Epithelial cell of esophagus (primary cell): ENCODE measurements around the gene SCAPER.
"Not testable (repeated sequence)": the region's sequence is repeated elsewhere in the genome, so short reads cannot be mapped to it uniquely, and the experiment has no call there.

Experiments
- DNase-seq: peaks from one replicate; pipeline ENCODE4 v3.0.0; 2010; ENCODE audit warnings: low read depth
- H3K4me3 ChIP-seq: 2 replicates; pipeline ENCODE4 v1.5.1; 2011; ENCODE audit warnings: mild to moderate bottlenecking, low read length, control low read depth
- TF ChIP-seq, protein P1 (sequence below): IDR thresholded peaks from 2 replicates; pipeline ENCODE4 v1.5.1; 2011; ENCODE audit warnings: low read depth, mild to moderate bottlenecking, low read length, control low read depth, inconsistent platforms; ENCODE audit not compliant: insufficient read depth; ENCODE audit errors: missing control alignments

The SCAPER gene

GRCh38 chr15:76440441-76440840 lies 464.7 kb downstream of the SCAPER start:
- no peak for DNase-seq
- TF ChIP-seq, protein P1, sequence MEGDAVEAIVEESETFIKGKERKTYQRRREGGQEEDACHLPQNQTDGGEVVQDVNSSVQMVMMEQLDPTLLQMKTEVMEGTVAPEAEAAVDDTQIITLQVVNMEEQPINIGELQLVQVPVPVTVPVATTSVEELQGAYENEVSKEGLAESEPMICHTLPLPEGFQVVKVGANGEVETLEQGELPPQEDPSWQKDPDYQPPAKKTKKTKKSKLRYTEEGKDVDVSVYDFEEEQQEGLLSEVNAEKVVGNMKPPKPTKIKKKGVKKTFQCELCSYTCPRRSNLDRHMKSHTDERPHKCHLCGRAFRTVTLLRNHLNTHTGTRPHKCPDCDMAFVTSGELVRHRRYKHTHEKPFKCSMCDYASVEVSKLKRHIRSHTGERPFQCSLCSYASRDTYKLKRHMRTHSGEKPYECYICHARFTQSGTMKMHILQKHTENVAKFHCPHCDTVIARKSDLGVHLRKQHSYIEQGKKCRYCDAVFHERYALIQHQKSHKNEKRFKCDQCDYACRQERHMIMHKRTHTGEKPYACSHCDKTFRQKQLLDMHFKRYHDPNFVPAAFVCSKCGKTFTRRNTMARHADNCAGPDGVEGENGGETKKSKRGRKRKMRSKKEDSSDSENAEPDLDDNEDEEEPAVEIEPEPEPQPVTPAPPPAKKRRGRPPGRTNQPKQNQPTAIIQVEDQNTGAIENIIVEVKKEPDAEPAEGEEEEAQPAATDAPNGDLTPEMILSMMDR = no peak

GRCh38 chr15:76439542-76439941 lies 465.6 kb downstream of the SCAPER start:
- H3K4me3 ChIP-seq = no peak overlapping the region
- TF ChIP-seq, protein P1 = no peak
- no peak for DNase-seq

More at GRCh38 chr15:76440441-76440840, 464.7 kb downstream of the SCAPER start:
- no peak overlapping the region for H3K4me3 ChIP-seq

DNA sequence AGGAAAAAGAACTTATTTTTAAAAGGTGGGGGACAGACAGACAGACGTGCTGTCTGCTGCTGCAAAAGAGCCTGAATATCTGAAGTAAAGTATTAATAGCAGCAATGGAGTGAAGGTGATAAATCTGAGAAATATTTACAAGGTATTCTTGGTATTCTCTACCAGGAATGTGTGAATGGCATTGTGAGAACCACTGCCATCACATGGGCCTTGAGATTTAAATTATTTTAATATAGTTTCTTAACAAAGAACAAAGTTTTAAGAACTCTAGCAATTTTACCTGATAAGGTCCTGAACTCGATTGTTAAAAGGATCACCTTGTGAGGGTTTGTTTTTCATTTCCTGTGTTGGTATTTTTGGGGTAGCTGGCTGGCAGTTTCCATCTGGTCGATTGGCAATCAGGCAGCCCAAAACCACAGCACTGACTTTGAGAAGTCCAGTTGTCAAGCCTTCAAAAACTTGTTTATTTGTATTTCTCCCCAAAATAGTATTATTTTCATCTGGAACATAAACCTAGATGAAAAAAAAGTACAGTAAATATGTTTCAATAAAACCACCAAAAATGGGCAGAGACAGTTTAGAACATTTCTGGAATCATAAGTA lies 471.2 kb downstream of the SCAPER start:
- no peak for DNase-seq
- TF ChIP-seq, protein P1 = no peak

GRCh38 chr15:76433036-76433435 lies 472.1 kb downstream of the SCAPER start:
- not testable (repeated sequence) for H3K4me3 ChIP-seq, DNase-seq

More for the DNA sequence above, 471.2 kb downstream of the SCAPER start:
- no peak overlapping the region for H3K4me3 ChIP-seq

GRCh38 chr15:76432604-76433003 lies 472.5 kb downstream of the SCAPER start:
- DNase-seq = no peak
- no peak overlapping the region for H3K4me3 ChIP-seq
- TF ChIP-seq, protein P1 = no peak

- DNase-seq = no peak
- TF ChIP-seq, protein P1 = no peak
- H3K4me3 ChIP-seq = no peak overlapping the region
These were observed 473.2 kb downstream of the SCAPER start for GRCh38 chr15:76431971-76432370.

DNA sequence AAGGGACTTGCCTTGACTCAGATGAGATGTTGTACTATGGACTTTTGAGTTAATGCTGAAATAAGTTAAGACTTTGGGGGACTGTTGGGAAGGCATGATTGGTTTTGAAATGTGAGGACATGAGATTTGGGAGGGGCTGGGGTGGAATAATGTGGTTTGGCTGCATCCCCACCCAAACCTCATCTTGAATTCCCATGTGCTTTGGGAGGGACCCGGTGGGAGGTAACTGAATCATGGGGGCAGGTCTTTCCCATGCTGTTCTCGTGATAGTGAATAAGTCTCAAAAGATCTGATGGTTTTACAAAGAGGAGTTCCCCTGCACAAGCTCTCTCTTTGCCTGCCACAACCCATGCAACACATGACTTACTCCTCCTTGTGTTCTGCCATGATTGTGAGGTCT lies 474.4 kb downstream of the SCAPER start:
- not testable (repeated sequence) for H3K4me3 ChIP-seq, DNase-seq

DNA sequence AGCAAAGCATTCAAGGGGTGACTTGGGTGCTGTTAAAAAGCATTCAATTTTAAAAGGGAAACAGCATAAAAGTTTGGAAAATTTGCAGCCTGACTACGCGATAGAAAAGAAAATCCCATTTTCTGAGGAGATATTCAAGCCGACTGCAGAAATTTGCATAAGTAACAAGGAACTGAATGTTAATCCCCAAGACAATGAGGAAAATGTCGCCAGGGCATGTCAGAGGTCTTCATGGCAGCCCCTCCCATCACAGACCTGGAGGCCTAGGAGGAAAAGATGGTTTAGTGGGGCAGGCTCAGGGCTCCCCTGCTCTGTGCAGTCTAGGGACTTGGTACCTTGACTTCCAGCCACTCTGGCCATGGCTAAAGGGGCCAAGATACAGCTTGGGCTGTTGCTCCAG lies 475.5 kb downstream of the SCAPER start:
- no peak overlapping the region for H3K4me3 ChIP-seq
- no peak for DNase-seq
- TF ChIP-seq, protein P1 = no peak
